H9 (cell line): Measurements from ENCODE around the gene MAPT. TPM values are rescaled to one million over a fixed set of nuclear protein-coding genes. Genes with fewer than 3 reads are reported as not detected.

ENCODE experiments used
- DNase-seq: peaks from one replicate; pipeline ENCODE4 v3.0.0-alpha.2; 2017
- H2AFZ ChIP-seq: one replicate; pipeline ENCODE4 v1.6.1; 2013; ENCODE audit warnings: mild to moderate bottlenecking, low read length, control low read depth, moderate library complexity
- H2AK5ac ChIP-seq: 2 replicates; pipeline ENCODE4 v1.6.1; 2013; ENCODE audit warnings: low read length, control low read depth, mixed read lengths; ENCODE audit not compliant: insufficient read length
- H2BK120ac ChIP-seq: one replicate; pipeline ENCODE4 v1.6.1; 2013; ENCODE audit warnings: low read depth, mild to moderate bottlenecking, low read length, control low read depth, inconsistent platforms; ENCODE audit not compliant: poor library complexity, severe bottlenecking
- H2BK12ac ChIP-seq: 2 replicates; pipeline ENCODE4 v1.6.1; 2013; ENCODE audit warnings: low read length, control low read depth, mixed read lengths, low read depth; ENCODE audit not compliant: insufficient read length
- H2BK15ac ChIP-seq: 2 replicates; pipeline ENCODE4 v1.6.1; 2013; ENCODE audit warnings: low read depth, low read length, control low read depth
- H2BK20ac ChIP-seq: one replicate; pipeline ENCODE4 v1.6.1; 2013; ENCODE audit warnings: low read depth, mild to moderate bottlenecking, low read length, control low read depth, inconsistent platforms; ENCODE audit not compliant: poor library complexity, severe bottlenecking
- H2BK5ac ChIP-seq: 2 replicates; pipeline ENCODE4 v1.6.1; 2013; ENCODE audit warnings: low read length, control low read depth, mixed read lengths; ENCODE audit not compliant: insufficient read length
- H3K14ac ChIP-seq: 2 replicates; pipeline ENCODE4 v1.6.1; 2013; ENCODE audit warnings: low read length, control low read depth; ENCODE audit not compliant: insufficient read depth
- H3K18ac ChIP-seq: 2 replicates; pipeline ENCODE4 v1.6.1; 2013; ENCODE audit warnings: low read depth, mild to moderate bottlenecking, mixed read lengths, low read length, control low read depth; ENCODE audit not compliant: insufficient read length
- H3K23ac ChIP-seq: 2 replicates; pipeline ENCODE4 v1.6.1; 2013; ENCODE audit warnings: low read length, control low read depth, mixed read lengths, low read depth; ENCODE audit not compliant: insufficient read length
- H3K23me2 ChIP-seq: 2 replicates; pipeline ENCODE4 v1.6.1; 2013; ENCODE audit warnings: low read depth, mild to moderate bottlenecking, mixed read lengths, low read length, control low read depth; ENCODE audit not compliant: insufficient read length, poor library complexity, severe bottlenecking
- H3K27ac ChIP-seq: 2 replicates; pipeline ENCODE4 v1.5.1; 2013; ENCODE audit warnings: low read length, control low read depth, mixed read lengths, low read depth; ENCODE audit not compliant: insufficient read length
- H3K27me3 ChIP-seq: 2 replicates; pipeline ENCODE4 v1.6.1; 2013; ENCODE audit warnings: low read length, control low read depth, inconsistent platforms; ENCODE audit not compliant: insufficient read depth
- H3K4ac ChIP-seq: 2 replicates; pipeline ENCODE4 v1.6.1; 2013; ENCODE audit warnings: low read depth, mild to moderate bottlenecking, control low read depth, inconsistent platforms, low read length, moderate library complexity
- H3K4me1 ChIP-seq: 2 replicates; pipeline ENCODE4 v1.6.1; 2013; ENCODE audit warnings: low read length, control low read depth, inconsistent platforms; ENCODE audit not compliant: insufficient read depth
- H3K4me2 ChIP-seq: 2 replicates; pipeline ENCODE4 v1.6.1; 2013; ENCODE audit warnings: low read length, control low read depth, mixed read lengths; ENCODE audit not compliant: insufficient read length, insufficient read depth
- H3K56ac ChIP-seq: 2 replicates; pipeline ENCODE4 v1.6.1; 2013; ENCODE audit warnings: low read depth, mild to moderate bottlenecking, mixed read lengths, low read length, control low read depth; ENCODE audit not compliant: insufficient read length
- H3K79me1 ChIP-seq: 2 replicates; pipeline ENCODE4 v1.6.1; 2013; ENCODE audit warnings: low read depth, mild to moderate bottlenecking, moderate library complexity, low read length, control low read depth, inconsistent platforms; ENCODE audit not compliant: insufficient read depth, poor library complexity, severe bottlenecking
- H3K79me2 ChIP-seq: 2 replicates; pipeline ENCODE4 v1.6.1; 2013; ENCODE audit warnings: low read length, control low read depth, inconsistent platforms; ENCODE audit not compliant: insufficient read depth
- H3K9ac ChIP-seq: 2 replicates; pipeline ENCODE4 v1.6.1; 2013; ENCODE audit warnings: low read length, control low read depth, mixed read lengths; ENCODE audit not compliant: insufficient read length; ENCODE audit errors: extremely low read depth
- H3K9me3 ChIP-seq: one replicate; pipeline ENCODE4 v1.6.1; 2013; ENCODE audit warnings: low read depth, low read length, inconsistent platforms; ENCODE audit not compliant: control insufficient read depth
- H3T11ph ChIP-seq: one replicate; pipeline ENCODE4 v1.6.1; 2013; ENCODE audit warnings: mild to moderate bottlenecking, low read length, control low read depth, inconsistent platforms
- H4K20me1 ChIP-seq: one replicate; pipeline ENCODE4 v1.6.1; 2013; ENCODE audit not compliant: control insufficient read depth, insufficient read length, insufficient read depth
- H4K5ac ChIP-seq: 2 replicates; pipeline ENCODE4 v1.6.1; 2013; ENCODE audit warnings: low read depth, mild to moderate bottlenecking, mixed read lengths, low read length, control low read depth; ENCODE audit not compliant: insufficient read length
- H4K8ac ChIP-seq: replicated peaks from 2 replicates; pipeline ENCODE4 v1.6.1; 2013; ENCODE audit warnings: low read length, control low read depth, mixed read lengths, low read depth; ENCODE audit not compliant: insufficient read length
- H4K91ac ChIP-seq: 2 replicates; pipeline ENCODE4 v1.6.1; 2013; ENCODE audit warnings: low read depth, mild to moderate bottlenecking, moderate library complexity, mixed read lengths, low read length, control low read depth; ENCODE audit not compliant: insufficient read length
- H3K27ac Mint-ChIP-seq, 3 experiments: 2 replicates in 2 of 3; 3 replicates in 1 of 3; pipeline ENCODE4 v1.8.0; 2020 to 2021; ENCODE audit warnings: mixed read lengths in 3 of 3, mild to moderate bottlenecking in 1 of 3, moderate library complexity in 1 of 3
- H3K27me3 Mint-ChIP-seq: 2 replicates; pipeline ENCODE4 v1.8.0; 2021; ENCODE audit warnings: low read depth, mild to moderate bottlenecking, moderate library complexity, mixed read lengths
- H3K36me3 Mint-ChIP-seq, 3 experiments: 2 replicates in 2 of 3; 3 replicates in 1 of 3; pipeline ENCODE4 v1.8.0; 2020 to 2021; ENCODE audit warnings: low read depth in 3 of 3, mixed read lengths in 3 of 3; ENCODE audit not compliant: insufficient read depth in 1 of 3
- H3K4me1 Mint-ChIP-seq, 2 experiments: 2 replicates each; pipeline ENCODE4 v1.8.0; 2020; ENCODE audit warnings: mixed read lengths in 2 of 2
- H3K4me3 Mint-ChIP-seq, 2 experiments: 2 replicates in 1 of 2; 3 replicates in 1 of 2; pipeline ENCODE4 v1.8.0; 2020 to 2021; ENCODE audit warnings: mild to moderate bottlenecking in 2 of 2, mixed read lengths in 2 of 2, moderate library complexity in 1 of 2
- H3K9me3 Mint-ChIP-seq, 2 experiments: 2 replicates in 1 of 2; 3 replicates in 1 of 2; pipeline ENCODE4 v1.8.0; 2020; ENCODE audit warnings: mild to moderate bottlenecking in 2 of 2, mixed read lengths in 2 of 2, moderate library complexity in 1 of 2
- CTCF ChIP-seq: fragments of 200-600 bp; sonication (generic); conservative IDR thresholded peaks from 3 replicates; pipeline ENCODE4 v1.8.0; 2021; ENCODE audit warnings: antibody characterized with exemption, mild to moderate bottlenecking
- WGBS: extraction: QIAGEN DNeasy Blood & Tissue Kit; methylation state at CpG from one replicate; pipeline ENCODE4 v1.1.7; 2013; ENCODE audit warnings: missing lambda C conversion rate, low lambda C conversion rate, mixed read lengths; ENCODE audit not compliant: insufficient read length; ENCODE audit errors: extremely low coverage; 5-methylcytosine and 5-hydroxymethylcytosine counted together
- total RNA-seq: library from RNA; stranded (reverse); gene quantifications from 2 replicates; pipeline ENCODE4 v1.2.1, GENCODE V29; 2021

The MAPT gene
- total RNA-seq, 1 experiment from 2014 or later, result 1.6 TPM

- H3K18ac ChIP-seq, result no peak overlapping the region
- TF ChIP-seq CTCF, result no peak
Measured at GRCh38 chr17:45989759-45990158, 95.4 kb downstream of the MAPT start.

More at GRCh38 chr17:45989759-45990158, 95.4 kb downstream of the MAPT start:
- H3K4ac ChIP-seq, result no peak overlapping the region
- H3T11ph ChIP-seq, result no peak overlapping the region
- H3K4me1 ChIP-seq, result no peaks in the 10 kb centered on the region
- H3K9me3 ChIP-seq, result no peaks in the 10 kb centered on the region
- WGBS, result no CpG with 5 or more reads among the region's 3 CpGs
- Mint-ChIP-seq H3K4me1 (peaks cover 9 to 13% of the 10 kb centered on the region in 2 experiments), H3K27me3 (peaks cover 4% of the 10 kb centered on the region; the same call in 1 of the 2 replicates), H3K4me3 (no peak overlapping the region), H3K9me3 (peaks cover 4 to 7% of the 10 kb centered on the region in 2 experiments; a peak in 3 of 5 replicates), H3K36me3 (no peaks in the 10 kb centered on the region), H3K27ac (no peak overlapping the region; a peak in 1 of 7 replicates)
- no peak overlapping the region for H3K14ac ChIP-seq
- H3K27me3 ChIP-seq, result no peaks in the 10 kb centered on the region
- no peak overlapping the region for H2BK12ac ChIP-seq
- no peak overlapping the region for H4K91ac ChIP-seq
- H3K9ac ChIP-seq, result no peak overlapping the region
- H2BK15ac ChIP-seq, result no peak overlapping the region
- no peak overlapping the region for H3K56ac ChIP-seq
- H2BK5ac ChIP-seq, result no peak overlapping the region
- H3K23me2 ChIP-seq, result no peaks in the 10 kb centered on the region
- H3K23ac ChIP-seq, result no peak overlapping the region
- no peak overlapping the region for H4K5ac ChIP-seq
- H2AFZ ChIP-seq, result no peak overlapping the region
- H3K27ac ChIP-seq, result no peak overlapping the region
- no peak overlapping the region for H2BK20ac ChIP-seq
- H3K4me2 ChIP-seq, result no peak overlapping the region
- no peak overlapping the region for H2BK120ac ChIP-seq
- H2AK5ac ChIP-seq, result no peak overlapping the region
- no peak overlapping the region for H4K8ac ChIP-seq
- no peaks in the 10 kb centered on the region for H3K79me2 ChIP-seq
- no peak for DNase-seq
- H4K20me1 ChIP-seq, result no peaks in the 10 kb centered on the region
- no peaks in the 10 kb centered on the region for H3K79me1 ChIP-seq
